Activated naive CD8-positive, alpha-beta T cell (primary cell): Measurements from ENCODE around the gene RARRES1.

ENCODE experiments used
- H3K27ac Mint-ChIP-seq: one replicate; pipeline ENCODE4 v1.8.0; 2021; ENCODE audit warnings: mixed read lengths
- H3K27me3 Mint-ChIP-seq: one replicate; pipeline ENCODE4 v1.8.0; 2021; ENCODE audit warnings: mixed read lengths
- H3K36me3 Mint-ChIP-seq: one replicate; pipeline ENCODE4 v1.8.0; 2021; ENCODE audit warnings: mixed read lengths
- H3K4me1 Mint-ChIP-seq: one replicate; pipeline ENCODE4 v1.8.0; 2021; ENCODE audit warnings: low read depth, mixed read lengths
- H3K4me3 Mint-ChIP-seq: one replicate; pipeline ENCODE4 v1.8.0; 2021; ENCODE audit warnings: mild to moderate bottlenecking, mixed read lengths
- H3K9me3 Mint-ChIP-seq: one replicate; pipeline ENCODE4 v1.8.0; 2021; ENCODE audit warnings: low read depth, mixed read lengths

RARRES1 gene

GRCh38 chr3:158747417-158747816 is 15.2 kb upstream of the RARRES1 start:
- Mint-ChIP-seq H3K36me3 (peaks cover 14% of the 10 kb centered on the region), H3K4me3 (no peak overlapping the region), H3K9me3 (no peaks in the 10 kb centered on the region), H3K4me1 (peaks cover 4% of the 10 kb centered on the region), H3K27me3 (no peaks in the 10 kb centered on the region), H3K27ac (no peak overlapping the region)

- H3K4me1 Mint-ChIP-seq, result peaks cover 17% of the 10 kb centered on the region
- H3K36me3 Mint-ChIP-seq, result peaks cover 14% of the 10 kb centered on the region
- H3K27me3 Mint-ChIP-seq, result no peaks in the 10 kb centered on the region
- H3K9me3 Mint-ChIP-seq, result no peaks in the 10 kb centered on the region
- no peak overlapping the region for H3K27ac Mint-ChIP-seq
- no peak overlapping the region for H3K4me3 Mint-ChIP-seq
Observed at GRCh38 chr3:158745551-158745950, 13.3 kb upstream of the RARRES1 start.

- no peaks in the 10 kb centered on the region for H3K27me3 Mint-ChIP-seq
- H3K4me1 Mint-ChIP-seq, result peaks cover 17% of the 10 kb centered on the region
- H3K27ac Mint-ChIP-seq, result no peak overlapping the region
Observed at GRCh38 chr3:158744567-158745288, 12.5 kb upstream of the RARRES1 start.

GRCh38 chr3:158743664-158744566 is 11.7 kb upstream of the RARRES1 start:
- peaks cover 17% of the 10 kb centered on the region for H3K4me1 Mint-ChIP-seq
- H3K27ac Mint-ChIP-seq, result no peak overlapping the region
- no peaks in the 10 kb centered on the region for H3K27me3 Mint-ChIP-seq
- H3K9me3 Mint-ChIP-seq, result no peaks in the 10 kb centered on the region
- H3K4me3 Mint-ChIP-seq, result no peak overlapping the region
- peaks cover 8% of the 10 kb centered on the region for H3K36me3 Mint-ChIP-seq

More at GRCh38 chr3:158744567-158745288, 12.5 kb upstream of the RARRES1 start:
- Mint-ChIP-seq H3K9me3 (no peaks in the 10 kb centered on the region), H3K36me3 (peaks cover 11% of the 10 kb centered on the region), H3K4me3 (no peak overlapping the region)

- Mint-ChIP-seq H3K36me3 (peaks cover 7% of the 10 kb centered on the region), H3K4me3 (no peak overlapping the region), H3K27ac (no peak overlapping the region), H3K4me1 (peaks cover 17% of the 10 kb centered on the region), H3K27me3 (no peaks in the 10 kb centered on the region), H3K9me3 (no peaks in the 10 kb centered on the region)
Observed at GRCh38 chr3:158742871-158743663, 10.8 kb upstream of the RARRES1 start.

GRCh38 chr3:158739661-158740060 is 7.4 kb upstream of the RARRES1 start:
- H3K27ac Mint-ChIP-seq, result no peak overlapping the region
- peaks cover 7% of the 10 kb centered on the region for H3K36me3 Mint-ChIP-seq
- H3K4me3 Mint-ChIP-seq, result no peak overlapping the region
- H3K27me3 Mint-ChIP-seq, result no peaks in the 10 kb centered on the region
- no peaks in the 10 kb centered on the region for H3K9me3 Mint-ChIP-seq
- peaks cover 17% of the 10 kb centered on the region for H3K4me1 Mint-ChIP-seq

- Mint-ChIP-seq H3K27me3 (no peaks in the 10 kb centered on the region), H3K9me3 (no peaks in the 10 kb centered on the region), H3K4me3 (no peak overlapping the region), H3K4me1 (peaks cover 17% of the 10 kb centered on the region), H3K27ac (no peak overlapping the region), H3K36me3 (peaks cover 7% of the 10 kb centered on the region)
Observed at GRCh38 chr3:158739078-158739477, 6.8 kb upstream of the RARRES1 start.

GRCh38 chr3:158738653-158739052 is 6.4 kb upstream of the RARRES1 start:
- Mint-ChIP-seq H3K27me3 (no peaks in the 10 kb centered on the region), H3K4me1 (peaks cover 17% of the 10 kb centered on the region), H3K36me3 (peaks cover 3% of the 10 kb centered on the region), H3K27ac (no peak overlapping the region), H3K4me3 (no peak overlapping the region), H3K9me3 (no peaks in the 10 kb centered on the region)

- Mint-ChIP-seq H3K27ac (no peak overlapping the region), H3K9me3 (no peaks in the 10 kb centered on the region), H3K4me1 (peaks cover 17% of the 10 kb centered on the region), H3K36me3 (peaks cover 3% of the 10 kb centered on the region), H3K27me3 (no peaks in the 10 kb centered on the region), H3K4me3 (no peak overlapping the region)
Observed at GRCh38 chr3:158737976-158738615, 5.8 kb upstream of the RARRES1 start.

GRCh38 chr3:158737410-158737809 is 5.2 kb upstream of the RARRES1 start:
- Mint-ChIP-seq H3K27ac (no peak overlapping the region), H3K4me3 (no peak overlapping the region), H3K27me3 (no peaks in the 10 kb centered on the region), H3K4me1 (peaks cover 13% of the 10 kb centered on the region), H3K9me3 (no peaks in the 10 kb centered on the region), H3K36me3 (peaks cover 3% of the 10 kb centered on the region)

GRCh38 chr3:158735296-158736033 is 3.2 kb upstream of the RARRES1 start:
- H3K36me3 Mint-ChIP-seq, result no peaks in the 10 kb centered on the region
- H3K27ac Mint-ChIP-seq, result no peak overlapping the region
- H3K9me3 Mint-ChIP-seq, result no peaks in the 10 kb centered on the region
- no peaks in the 10 kb centered on the region for H3K27me3 Mint-ChIP-seq
- H3K4me1 Mint-ChIP-seq, result peaks cover 7% of the 10 kb centered on the region
- H3K4me3 Mint-ChIP-seq, result no peak overlapping the region

GRCh38 chr3:158733656-158734055 is 1.4 kb upstream of the RARRES1 start:
- Mint-ChIP-seq H3K27me3 (peaks cover 2% of the 10 kb centered on the region), H3K4me1 (peaks cover 8% of the 10 kb centered on the region), H3K27ac (no peak overlapping the region), H3K4me3 (peak overlapping the region; percentile 30), H3K36me3 (no peaks in the 10 kb centered on the region), H3K9me3 (no peaks in the 10 kb centered on the region)

- Mint-ChIP-seq H3K27me3 (peaks cover 2% of the 10 kb centered on the region), H3K4me3 (peak overlapping the region; percentile 30), H3K9me3 (no peaks in the 10 kb centered on the region), H3K36me3 (no peaks in the 10 kb centered on the region), H3K27ac (no peak overlapping the region), H3K4me1 (peaks cover 12% of the 10 kb centered on the region)
Observed at GRCh38 chr3:158732856-158733200, 571 bp upstream of the RARRES1 start.

- H3K27me3 Mint-ChIP-seq, result peaks cover 2% of the 10 kb centered on the region
- H3K9me3 Mint-ChIP-seq, result no peaks in the 10 kb centered on the region
- no peak overlapping the region for H3K27ac Mint-ChIP-seq
- peak overlapping the region; percentile 71 for H3K4me3 Mint-ChIP-seq
- H3K36me3 Mint-ChIP-seq, result no peaks in the 10 kb centered on the region
- H3K4me1 Mint-ChIP-seq, result peaks cover 16% of the 10 kb centered on the region
Observed at GRCh38 chr3:158731486-158731885, 771 bp downstream of the RARRES1 start.
